Nephron (organoid): ENCODE data around the gene SUN1.

Experiments used
- H3K27ac Mint-ChIP-seq, 3 experiments: 2 replicates each; pipeline ENCODE4 v1.8.0; 2020; ENCODE audit warnings: mixed read lengths in 3 of 3, mild to moderate bottlenecking in 2 of 3, moderate library complexity in 1 of 3
- H3K27me3 Mint-ChIP-seq: 2 replicates; pipeline ENCODE4 v1.8.0; 2021; ENCODE audit warnings: low read depth, mild to moderate bottlenecking, moderate library complexity, mixed read lengths
- H3K36me3 Mint-ChIP-seq: 2 replicates; pipeline ENCODE4 v1.8.0; 2020; ENCODE audit warnings: low read depth, mixed read lengths
- H3K4me1 Mint-ChIP-seq: 2 replicates; pipeline ENCODE4 v1.8.0; 2020; ENCODE audit warnings: mixed read lengths
- H3K4me3 Mint-ChIP-seq, 3 experiments: 2 replicates each; pipeline ENCODE4 v1.8.0; 2020; ENCODE audit warnings: mild to moderate bottlenecking in 3 of 3, mixed read lengths in 3 of 3, moderate library complexity in 2 of 3
- H3K9me3 Mint-ChIP-seq: 2 replicates; pipeline ENCODE4 v1.8.0; 2020; ENCODE audit warnings: mixed read lengths
- TF ChIP-seq, protein P1 (sequence below), 3 experiments: fragments of 200-600 bp; sonication (generic); IDR thresholded peaks; one replicate each; pipeline ENCODE4 v1.5.0; 2021; ENCODE audit warnings: antibody characterized with exemption in 3 of 3; ENCODE audit not compliant: unreplicated experiment in 3 of 3

Gene SUN1

DNA sequence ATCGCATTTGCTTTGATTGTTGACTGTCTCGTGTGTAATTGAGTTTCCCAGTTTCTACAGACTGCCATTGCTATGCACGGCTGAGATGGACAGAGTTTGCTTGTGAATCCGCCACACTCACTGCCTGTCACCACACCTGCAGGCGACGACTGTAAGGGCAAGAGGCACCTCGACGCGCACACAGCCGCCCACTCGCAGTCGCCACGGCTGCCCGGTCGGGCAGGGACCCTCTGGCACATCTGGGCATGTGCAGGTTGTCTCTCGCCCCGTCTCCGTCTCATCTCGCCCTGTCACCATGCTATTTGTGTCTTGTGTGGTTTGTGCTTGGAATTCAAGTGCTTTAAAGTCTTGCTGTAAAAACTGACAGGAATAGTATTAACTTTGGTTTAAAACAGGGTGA, 17.5 kb downstream of the SUN1 start:
- TF ChIP-seq, protein P1, sequence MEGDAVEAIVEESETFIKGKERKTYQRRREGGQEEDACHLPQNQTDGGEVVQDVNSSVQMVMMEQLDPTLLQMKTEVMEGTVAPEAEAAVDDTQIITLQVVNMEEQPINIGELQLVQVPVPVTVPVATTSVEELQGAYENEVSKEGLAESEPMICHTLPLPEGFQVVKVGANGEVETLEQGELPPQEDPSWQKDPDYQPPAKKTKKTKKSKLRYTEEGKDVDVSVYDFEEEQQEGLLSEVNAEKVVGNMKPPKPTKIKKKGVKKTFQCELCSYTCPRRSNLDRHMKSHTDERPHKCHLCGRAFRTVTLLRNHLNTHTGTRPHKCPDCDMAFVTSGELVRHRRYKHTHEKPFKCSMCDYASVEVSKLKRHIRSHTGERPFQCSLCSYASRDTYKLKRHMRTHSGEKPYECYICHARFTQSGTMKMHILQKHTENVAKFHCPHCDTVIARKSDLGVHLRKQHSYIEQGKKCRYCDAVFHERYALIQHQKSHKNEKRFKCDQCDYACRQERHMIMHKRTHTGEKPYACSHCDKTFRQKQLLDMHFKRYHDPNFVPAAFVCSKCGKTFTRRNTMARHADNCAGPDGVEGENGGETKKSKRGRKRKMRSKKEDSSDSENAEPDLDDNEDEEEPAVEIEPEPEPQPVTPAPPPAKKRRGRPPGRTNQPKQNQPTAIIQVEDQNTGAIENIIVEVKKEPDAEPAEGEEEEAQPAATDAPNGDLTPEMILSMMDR (IDR thresholded peaks at IDR 0.05; ENCODE audit: unreplicated experiment in 3 of 3): no peak
- Mint-ChIP-seq H3K36me3 (peaks cover 72% of the 10 kb centered on the region), H3K27ac (no peak overlapping the region), H3K4me3 (no peak overlapping the region), H3K27me3 (no peaks in the 10 kb centered on the region), H3K9me3 (peaks cover 6% of the 10 kb centered on the region), H3K4me1 (no peaks in the 10 kb centered on the region)

DNA sequence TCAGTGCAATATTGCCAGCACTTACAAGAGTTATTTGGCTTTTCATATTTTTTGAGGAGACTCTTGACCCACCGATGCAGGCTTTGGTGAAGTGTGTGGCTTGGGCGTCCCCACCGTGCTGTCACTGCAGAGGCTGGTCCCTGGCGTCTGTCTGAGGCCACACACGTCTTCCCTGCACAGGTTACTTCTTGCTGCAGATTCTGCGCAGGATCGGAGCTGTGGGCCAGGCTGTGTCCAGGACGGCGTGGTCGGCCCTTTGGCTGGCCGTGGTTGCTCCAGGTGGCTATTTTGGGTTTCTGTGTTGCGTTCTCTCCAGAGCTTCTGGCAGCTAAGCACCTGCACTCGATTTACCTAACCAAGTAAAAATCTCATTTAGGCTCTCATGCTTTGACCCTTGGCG, 18.9 kb downstream of the SUN1 start:
- H3K27ac Mint-ChIP-seq: no peak overlapping the region
- H3K36me3 Mint-ChIP-seq: peaks cover 69% of the 10 kb centered on the region
- H3K9me3 Mint-ChIP-seq: peaks cover 6% of the 10 kb centered on the region
- TF ChIP-seq, protein P1 (IDR thresholded peaks at IDR 0.05; ENCODE audit: unreplicated experiment in 3 of 3): no peak
- no peaks in the 10 kb centered on the region for H3K4me1 Mint-ChIP-seq
- H3K4me3 Mint-ChIP-seq: no peak overlapping the region
- H3K27me3 Mint-ChIP-seq: no peaks in the 10 kb centered on the region

DNA sequence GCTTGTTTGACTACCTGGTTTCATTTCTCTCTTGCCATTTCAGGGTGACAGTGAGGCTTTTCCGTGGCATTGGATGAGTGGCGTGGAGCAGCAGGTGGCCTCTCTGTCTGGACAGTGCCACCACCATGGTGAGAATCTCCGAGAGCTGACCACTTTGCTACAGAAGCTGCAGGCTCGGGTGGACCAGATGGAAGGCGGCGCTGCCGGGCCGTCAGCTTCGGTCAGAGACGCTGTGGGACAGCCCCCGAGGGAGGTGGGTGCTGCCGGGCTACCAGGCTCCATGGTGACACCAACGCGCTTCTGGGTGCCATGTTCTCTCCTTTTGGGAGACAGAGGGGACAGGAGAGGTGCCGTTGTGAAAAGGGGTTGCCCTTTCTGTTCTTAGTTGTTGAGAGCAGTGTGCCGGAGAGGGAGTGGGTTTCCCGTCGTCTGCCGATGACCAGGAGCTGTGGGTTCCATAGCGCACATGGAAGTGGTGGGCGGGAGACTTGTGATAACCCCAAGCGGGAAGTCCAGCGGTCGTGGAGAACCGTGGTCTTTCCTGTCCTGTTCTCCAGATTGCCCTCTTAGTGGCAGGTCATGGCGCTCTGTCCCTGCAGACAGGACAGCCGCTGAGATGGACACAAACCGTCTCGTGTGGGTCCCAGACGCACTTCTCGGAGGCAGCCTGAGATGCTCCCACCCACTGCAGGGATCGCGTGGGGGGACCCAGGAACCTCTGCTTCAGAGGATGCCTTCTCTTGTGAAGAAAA, 21.3 kb downstream of the SUN1 start:
- H3K36me3 Mint-ChIP-seq: peaks cover 71% of the 10 kb centered on the region
- TF ChIP-seq, protein P1 (IDR thresholded peaks at IDR 0.05; ENCODE audit: unreplicated experiment in 3 of 3): no peak
- H3K4me3 Mint-ChIP-seq: no peak overlapping the region
- no peak overlapping the region for H3K27ac Mint-ChIP-seq
- H3K27me3 Mint-ChIP-seq: no peaks in the 10 kb centered on the region
- H3K4me1 Mint-ChIP-seq: no peaks in the 10 kb centered on the region
- peaks cover 2% of the 10 kb centered on the region for H3K9me3 Mint-ChIP-seq

DNA sequence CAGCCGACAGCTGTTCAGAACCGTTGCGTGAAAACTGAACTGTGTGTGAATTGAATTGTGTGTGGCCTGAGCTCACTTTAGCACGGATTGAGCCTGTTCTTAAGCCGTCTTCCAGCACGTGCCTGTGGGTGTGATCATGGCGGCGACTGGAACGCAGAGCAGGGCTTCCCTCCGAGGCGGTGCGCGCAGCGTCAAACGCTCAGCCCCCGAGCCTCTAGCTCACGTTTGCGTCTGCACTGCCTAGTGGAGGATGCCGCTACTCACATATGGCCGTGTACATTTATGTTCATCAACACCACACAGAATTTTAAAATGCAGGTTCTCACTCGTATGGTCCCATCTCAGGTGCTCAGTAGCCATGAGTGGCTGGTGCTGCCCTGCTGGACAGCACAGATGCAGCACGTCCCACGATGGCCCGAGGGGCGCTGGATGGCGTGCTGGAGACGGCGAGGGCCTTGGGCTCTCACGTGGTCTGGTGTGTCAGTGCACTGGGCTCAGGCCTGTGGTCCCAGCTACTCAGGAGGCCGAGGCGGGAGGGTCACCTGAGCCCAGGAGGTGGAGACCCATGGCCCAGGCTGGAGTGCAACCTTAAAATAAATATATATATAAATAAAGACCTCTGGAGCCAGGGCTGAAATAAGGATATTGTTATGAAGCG, 22.0 kb downstream of the SUN1 start:
- H3K4me1 Mint-ChIP-seq: no peaks in the 10 kb centered on the region
- H3K27me3 Mint-ChIP-seq: no peaks in the 10 kb centered on the region
- H3K9me3 Mint-ChIP-seq: no peaks in the 10 kb centered on the region
- H3K36me3 Mint-ChIP-seq: peaks cover 69% of the 10 kb centered on the region
- TF ChIP-seq, protein P1 (IDR thresholded peaks at IDR 0.05; ENCODE audit: unreplicated experiment in 3 of 3): no peak
- no peak overlapping the region for H3K27ac Mint-ChIP-seq
- no peak overlapping the region for H3K4me3 Mint-ChIP-seq

DNA sequence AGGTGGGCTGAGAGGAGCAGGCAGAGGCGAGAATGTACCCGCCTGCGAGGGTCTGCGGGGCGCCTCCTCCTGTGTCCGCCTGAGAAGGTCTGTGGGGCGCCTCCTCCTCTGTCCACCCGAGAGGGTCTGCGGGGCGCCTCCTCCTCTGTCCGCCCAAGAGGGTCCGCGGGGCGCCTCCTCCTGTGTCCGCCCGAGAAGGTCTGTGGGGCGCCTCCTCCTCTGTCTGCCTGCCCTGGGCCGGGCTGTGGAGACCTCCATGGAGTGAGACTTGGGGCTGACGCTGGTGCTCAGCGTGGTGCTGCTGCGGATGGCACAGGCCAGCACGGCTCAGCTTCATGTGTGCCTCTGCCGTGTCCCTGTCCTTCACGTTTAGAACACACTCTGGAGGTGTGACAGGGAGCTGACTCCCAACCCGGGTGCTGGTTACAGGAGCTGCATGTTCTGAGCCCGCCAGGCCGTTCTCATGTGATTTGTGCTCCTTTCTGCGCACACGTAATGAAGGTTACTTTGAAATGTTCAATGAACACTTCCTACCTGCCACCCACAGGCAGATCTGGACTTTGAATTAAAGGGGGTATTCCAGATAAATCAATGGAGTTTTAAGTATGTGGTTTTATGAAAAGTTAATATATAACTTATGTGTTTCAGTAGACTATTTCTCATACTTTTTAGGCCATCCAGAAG, 23.6 kb downstream of the SUN1 start:
- Mint-ChIP-seq H3K9me3 (no peaks in the 10 kb centered on the region), H3K27ac (peak overlapping the region in 2 of 3 experiments; percentile 39 to 66), H3K27me3 (no peaks in the 10 kb centered on the region), H3K4me1 (no peaks in the 10 kb centered on the region), H3K36me3 (peaks cover 72% of the 10 kb centered on the region), H3K4me3 (no peak overlapping the region)
- TF ChIP-seq, protein P1 (IDR thresholded peaks at IDR 0.05; ENCODE audit: unreplicated experiment in 3 of 3): no peak
